K562 (cell line): Measurements from ENCODE around the gene NEDD8. TPM values are rescaled to one million over a fixed set of nuclear protein-coding genes. Genes with fewer than 3 reads are reported as not detected.

Experiments
- C11orf30 ChIP-seq: fragments of 450-650 bp; IDR thresholded peaks from 2 replicates; pipeline ENCODE4 v1.6.1; 2016; ENCODE audit warnings: low read depth, mild to moderate bottlenecking
- HMG20B ChIP-seq: fragments of 250-450 bp; sonication (Bioruptor Pico); IDR thresholded peaks from 2 replicates; pipeline ENCODE4 v1.5.0; 2021; ENCODE audit warnings: mild to moderate bottlenecking
- IFI16 ChIP-seq: fragments of 250-450 bp; sonication (Bioruptor Pico); IDR thresholded peaks from 2 replicates; pipeline ENCODE4 v2.1.2; 2022; ENCODE audit warnings: mild to moderate bottlenecking, inconsistent platforms
- KLF6 ChIP-seq: fragments of 250-450 bp; sonication (Bioruptor Pico); IDR thresholded peaks from 2 replicates; pipeline ENCODE4 v1.4.0; 2020; ENCODE audit warnings: mild to moderate bottlenecking, moderate library complexity, borderline replicate concordance
- MAZ ChIP-seq, 2 experiments: fragments of 450-650 bp in 1 of 2; sonication (generic) in 1 of 2; formaldehyde crosslinking; IDR thresholded peaks in 1 of 2; conservative IDR thresholded peaks in 1 of 2; 2 replicates each; pipeline versions ENCODE4 v1.4.0 to v1.5.0; 2020; ENCODE audit warnings: mild to moderate bottlenecking in 1 of 2, missing genetic modification reagents in 1 of 2
- MCM7 ChIP-seq, 2 experiments: fragments of 450-650 bp; IDR thresholded peaks; 2 replicates each; pipeline ENCODE4 v1.6.1; 2016 to 2018
- MXI1 ChIP-seq: IDR thresholded peaks from 2 replicates; pipeline ENCODE4 v1.6.1; 2011; ENCODE audit warnings: low read depth, mild to moderate bottlenecking, improper control_type of control experiment, low read length
- RAD21 ChIP-seq, 2 experiments: fragments of 250-450 bp in 1 of 2; fragments of 450-650 bp in 1 of 2; sonication (Bioruptor Pico) in 1 of 2; formaldehyde crosslinking in 1 of 2; IDR thresholded peaks in 1 of 2; conservative IDR thresholded peaks in 1 of 2; 2 replicates each; pipeline versions ENCODE4 v1.4.0 to v1.8.0; 2020 to 2022; ENCODE audit warnings: mild to moderate bottlenecking in 2 of 2, moderate library complexity in 1 of 2
- SRF ChIP-seq, 2 experiments: fragments of 250-450, 450-650 bp in 1 of 2; sonication (Bioruptor Pico) in 1 of 2; sonication (generic) in 1 of 2; formaldehyde crosslinking; IDR thresholded peaks; 2 replicates each; pipeline versions ENCODE4 v1.5.0 to v1.5.1; 2020 to 2022; ENCODE audit warnings: mild to moderate bottlenecking in 1 of 2, missing genetic modification reagents in 1 of 2
- ZNF75A ChIP-seq: fragments of 450-650 bp; formaldehyde crosslinking; IDR thresholded peaks from 2 replicates; pipeline ENCODE4 v1.4.0; 2020; ENCODE audit warnings: mild to moderate bottlenecking
- ZNF780A ChIP-seq: fragments of 250-450 bp; sonication (Bioruptor Pico); IDR thresholded peaks from 2 replicates; pipeline ENCODE4 v1.5.0; 2021; ENCODE audit warnings: mild to moderate bottlenecking
- polyA plus RNA-seq, 8 experiments: library from polyadenylated mRNA; depleted of rRNA in 4 of 8; stranded (reverse) in 5 of 8; unstranded in 3 of 8; fragments of >200 nt; fragmentation: Nextera tagmentation in 2 of 8; fragmentation: Illumina TruSeq in 1 of 8; extraction: Ambion mirVana in 2 of 8; extraction: Trizol in 1 of 8; gene quantifications; 2 replicates each; pipeline versions ENCODE4 v1.2.1 to v1.2.3, GENCODE V29; 2011 to 2014; ENCODE audit warnings: inconsistent platforms in 1 of 8, missing spikeins in 1 of 8
- total RNA-seq, 7 experiments: library from RNA; depleted of rRNA in 6 of 7; stranded (reverse); fragments of >200 nt in 6 of 7; fragmentation: Illumina TruSeq in 2 of 7; extraction: Trizol in 2 of 7; gene quantifications; 2 replicates each; pipeline versions ENCODE4 v1.2.1 to v1.2.3, GENCODE V29; 2011 to 2021; ENCODE audit warnings: low replicate concordance in 1 of 7
- TF ChIP-seq, protein P1 (sequence below), 2 experiments: fragments of 450-650 bp; conservative IDR thresholded peaks; 2 replicates each; pipeline ENCODE4 v1.6.1; 2017; ENCODE audit warnings: mild to moderate bottlenecking in 2 of 2, moderate library complexity in 2 of 2
- TF ChIP-seq, protein P2 (sequence below): sonication (generic); formaldehyde crosslinking; IDR thresholded peaks from 2 replicates; pipeline ENCODE4 v1.8.0; 2022; ENCODE audit warnings: mild to moderate bottlenecking, missing genetic modification reagents
- TF ChIP-seq, protein P3 (sequence below): fragments of 450-650 bp; IDR thresholded peaks from 2 replicates; pipeline ENCODE4 v1.6.1; 2017; ENCODE audit warnings: antibody characterized with exemption
- TF ChIP-seq, protein P4 (sequence below): fragments of 450-650 bp; IDR thresholded peaks from 2 replicates; pipeline ENCODE4 v1.6.1; 2016; ENCODE audit warnings: mild to moderate bottlenecking
- TF ChIP-seq, protein P5 (sequence below): sonication (generic); formaldehyde crosslinking; IDR thresholded peaks from 2 replicates; pipeline ENCODE4 v1.9.0; 2022; ENCODE audit warnings: mild to moderate bottlenecking, missing genetic modification reagents
- TF ChIP-seq, protein P6 (sequence below): sonication (generic); formaldehyde crosslinking; IDR thresholded peaks from 2 replicates; pipeline ENCODE4 v1.8.1; 2023; ENCODE audit warnings: mild to moderate bottlenecking, missing genetic modification reagents, moderate library complexity

NEDD8 gene
- total and polyA plus RNA-seq, 9 of the 15 experiments (the other 6 are each of a cell fraction or from before 2014, with no cell fraction given), result 142 to 691 (median 260) TPM

DNA sequence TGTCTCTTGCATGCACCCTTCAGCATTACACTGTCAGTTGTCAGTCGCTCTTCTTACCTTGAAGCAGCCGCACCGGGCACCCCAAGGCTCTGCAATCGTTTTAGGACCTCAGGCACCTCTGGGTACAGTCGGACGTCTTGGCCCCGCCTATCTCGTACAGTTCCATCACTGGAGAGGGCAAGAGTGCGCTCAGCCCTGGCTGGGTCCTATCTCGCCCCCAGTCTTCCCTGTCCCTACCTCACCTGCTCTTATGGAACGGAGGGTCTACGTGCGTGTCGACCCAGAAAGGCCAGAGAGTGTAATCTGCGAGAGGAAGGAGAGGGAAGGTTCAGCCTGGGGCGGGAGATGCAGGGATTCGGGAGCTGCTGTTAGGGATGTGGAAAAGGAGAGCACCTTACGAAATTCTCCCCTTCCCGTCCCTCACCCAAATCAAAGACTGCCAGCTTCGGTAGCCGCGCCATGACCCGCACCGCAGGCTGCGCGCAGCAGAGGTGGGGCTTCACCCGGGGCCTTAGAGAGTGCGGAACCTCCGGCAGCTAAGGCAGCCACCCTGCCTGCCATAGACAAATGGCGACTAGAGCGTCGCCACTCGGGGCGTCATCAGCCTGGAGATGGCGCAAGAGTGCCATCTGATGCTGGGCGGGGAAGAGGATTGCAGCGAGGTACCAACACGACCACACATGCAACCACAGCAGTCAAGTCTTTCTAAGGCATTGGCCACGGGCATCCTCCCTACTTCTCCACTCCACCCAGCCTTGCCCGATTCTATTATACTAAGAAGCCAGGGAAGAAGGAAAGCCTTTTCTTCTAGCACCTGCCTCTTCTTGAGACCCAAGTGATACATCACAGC lies 16.4 kb downstream of the NEDD8 start, which contains the start of gene MDP1 (continued):
- TF ChIP-seq MCM7 (IDR thresholded peaks at IDR 0.05) (no peak), HMG20B (CRISPR knock-in tag) (no peak), IFI16 (CRISPR knock-in tag) (no peak), ZNF75A (no peak), C11orf30 (peak; percentile 51), RAD21 (CRISPR knock-in tag; conservative IDR thresholded peaks at IDR 0.05 in 1 of 2, IDR thresholded peaks at IDR 0.05 in 1 of 2) (peak; percentile 50 to 61), MXI1 (no peak), KLF6 (CRISPR knock-in tag) (no peak), ZNF780A (CRISPR knock-in tag) (no peak), MAZ (CRISPR knock-in tag; conservative IDR thresholded peaks at IDR 0.05 in 1 of 2, IDR thresholded peaks at IDR 0.05 in 1 of 2) (peak; percentile 50 to 60; a peak in 3 of 4 replicates), SRF (CRISPR knock-in tag; IDR thresholded peaks at IDR 0.05) (0 out of 4 replicates have a peak, but pooled peaks of 1 of the 2 experiments have one; percentile 36)
- TF ChIP-seq, protein P1, sequence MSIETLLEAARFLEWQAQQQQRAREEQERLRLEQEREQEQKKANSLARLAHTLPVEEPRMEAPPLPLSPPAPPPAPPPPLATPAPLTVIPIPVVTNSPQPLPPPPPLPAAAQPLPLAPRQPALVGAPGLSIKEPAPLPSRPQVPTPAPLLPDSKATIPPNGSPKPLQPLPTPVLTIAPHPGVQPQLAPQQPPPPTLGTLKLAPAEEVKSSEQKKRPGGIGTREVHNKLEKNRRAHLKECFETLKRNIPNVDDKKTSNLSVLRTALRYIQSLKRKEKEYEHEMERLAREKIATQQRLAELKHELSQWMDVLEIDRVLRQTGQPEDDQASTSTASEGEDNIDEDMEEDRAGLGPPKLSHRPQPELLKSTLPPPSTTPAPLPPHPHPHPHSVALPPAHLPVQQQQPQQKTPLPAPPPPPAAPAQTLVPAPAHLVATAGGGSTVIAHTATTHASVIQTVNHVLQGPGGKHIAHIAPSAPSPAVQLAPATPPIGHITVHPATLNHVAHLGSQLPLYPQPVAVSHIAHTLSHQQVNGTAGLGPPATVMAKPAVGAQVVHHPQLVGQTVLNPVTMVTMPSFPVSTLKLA (conservative IDR thresholded peaks at IDR 0.05), result peak; percentile 22 to 59; a peak in 1 of 4 replicates
- TF ChIP-seq, protein P2, sequence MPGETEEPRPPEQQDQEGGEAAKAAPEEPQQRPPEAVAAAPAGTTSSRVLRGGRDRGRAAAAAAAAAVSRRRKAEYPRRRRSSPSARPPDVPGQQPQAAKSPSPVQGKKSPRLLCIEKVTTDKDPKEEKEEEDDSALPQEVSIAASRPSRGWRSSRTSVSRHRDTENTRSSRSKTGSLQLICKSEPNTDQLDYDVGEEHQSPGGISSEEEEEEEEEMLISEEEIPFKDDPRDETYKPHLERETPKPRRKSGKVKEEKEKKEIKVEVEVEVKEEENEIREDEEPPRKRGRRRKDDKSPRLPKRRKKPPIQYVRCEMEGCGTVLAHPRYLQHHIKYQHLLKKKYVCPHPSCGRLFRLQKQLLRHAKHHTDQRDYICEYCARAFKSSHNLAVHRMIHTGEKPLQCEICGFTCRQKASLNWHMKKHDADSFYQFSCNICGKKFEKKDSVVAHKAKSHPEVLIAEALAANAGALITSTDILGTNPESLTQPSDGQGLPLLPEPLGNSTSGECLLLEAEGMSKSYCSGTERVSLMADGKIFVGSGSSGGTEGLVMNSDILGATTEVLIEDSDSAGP (CRISPR knock-in tag), result no peak
- TF ChIP-seq, protein P3, sequence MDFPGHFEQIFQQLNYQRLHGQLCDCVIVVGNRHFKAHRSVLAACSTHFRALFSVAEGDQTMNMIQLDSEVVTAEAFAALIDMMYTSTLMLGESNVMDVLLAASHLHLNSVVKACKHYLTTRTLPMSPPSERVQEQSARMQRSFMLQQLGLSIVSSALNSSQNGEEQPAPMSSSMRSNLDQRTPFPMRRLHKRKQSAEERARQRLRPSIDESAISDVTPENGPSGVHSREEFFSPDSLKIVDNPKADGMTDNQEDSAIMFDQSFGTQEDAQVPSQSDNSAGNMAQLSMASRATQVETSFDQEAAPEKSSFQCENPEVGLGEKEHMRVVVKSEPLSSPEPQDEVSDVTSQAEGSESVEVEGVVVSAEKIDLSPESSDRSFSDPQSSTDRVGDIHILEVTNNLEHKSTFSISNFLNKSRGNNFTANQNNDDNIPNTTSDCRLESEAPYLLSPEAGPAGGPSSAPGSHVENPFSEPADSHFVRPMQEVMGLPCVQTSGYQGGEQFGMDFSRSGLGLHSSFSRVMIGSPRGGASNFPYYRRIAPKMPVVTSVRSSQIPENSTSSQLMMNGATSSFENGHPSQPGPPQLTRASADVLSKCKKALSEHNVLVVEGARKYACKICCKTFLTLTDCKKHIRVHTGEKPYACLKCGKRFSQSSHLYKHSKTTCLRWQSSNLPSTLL, result no peak
- TF ChIP-seq, protein P4, sequence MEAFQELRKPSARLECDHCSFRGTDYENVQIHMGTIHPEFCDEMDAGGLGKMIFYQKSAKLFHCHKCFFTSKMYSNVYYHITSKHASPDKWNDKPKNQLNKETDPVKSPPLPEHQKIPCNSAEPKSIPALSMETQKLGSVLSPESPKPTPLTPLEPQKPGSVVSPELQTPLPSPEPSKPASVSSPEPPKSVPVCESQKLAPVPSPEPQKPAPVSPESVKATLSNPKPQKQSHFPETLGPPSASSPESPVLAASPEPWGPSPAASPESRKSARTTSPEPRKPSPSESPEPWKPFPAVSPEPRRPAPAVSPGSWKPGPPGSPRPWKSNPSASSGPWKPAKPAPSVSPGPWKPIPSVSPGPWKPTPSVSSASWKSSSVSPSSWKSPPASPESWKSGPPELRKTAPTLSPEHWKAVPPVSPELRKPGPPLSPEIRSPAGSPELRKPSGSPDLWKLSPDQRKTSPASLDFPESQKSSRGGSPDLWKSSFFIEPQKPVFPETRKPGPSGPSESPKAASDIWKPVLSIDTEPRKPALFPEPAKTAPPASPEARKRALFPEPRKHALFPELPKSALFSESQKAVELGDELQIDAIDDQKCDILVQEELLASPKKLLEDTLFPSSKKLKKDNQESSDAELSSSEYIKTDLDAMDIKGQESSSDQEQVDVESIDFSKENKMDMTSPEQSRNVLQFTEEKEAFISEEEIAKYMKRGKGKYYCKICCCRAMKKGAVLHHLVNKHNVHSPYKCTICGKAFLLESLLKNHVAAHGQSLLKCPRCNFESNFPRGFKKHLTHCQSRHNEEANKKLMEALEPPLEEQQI, result no peak
- TF ChIP-seq, protein P5, sequence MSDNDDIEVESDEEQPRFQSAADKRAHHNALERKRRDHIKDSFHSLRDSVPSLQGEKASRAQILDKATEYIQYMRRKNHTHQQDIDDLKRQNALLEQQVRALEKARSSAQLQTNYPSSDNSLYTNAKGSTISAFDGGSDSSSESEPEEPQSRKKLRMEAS, result no peak
- TF ChIP-seq, protein P6, sequence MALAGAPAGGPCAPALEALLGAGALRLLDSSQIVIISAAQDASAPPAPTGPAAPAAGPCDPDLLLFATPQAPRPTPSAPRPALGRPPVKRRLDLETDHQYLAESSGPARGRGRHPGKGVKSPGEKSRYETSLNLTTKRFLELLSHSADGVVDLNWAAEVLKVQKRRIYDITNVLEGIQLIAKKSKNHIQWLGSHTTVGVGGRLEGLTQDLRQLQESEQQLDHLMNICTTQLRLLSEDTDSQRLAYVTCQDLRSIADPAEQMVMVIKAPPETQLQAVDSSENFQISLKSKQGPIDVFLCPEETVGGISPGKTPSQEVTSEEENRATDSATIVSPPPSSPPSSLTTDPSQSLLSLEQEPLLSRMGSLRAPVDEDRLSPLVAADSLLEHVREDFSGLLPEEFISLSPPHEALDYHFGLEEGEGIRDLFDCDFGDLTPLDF (CRISPR knock-in tag), result no peak
